Sigmoid colon (tissue), 4 donors: ENCODE measurements around the gene TAF8.

Experiments used
- POLR2A ChIP-seq, 2 donors: fragments of 450-650 bp; IDR thresholded peaks; one replicate each; pipeline ENCODE4 v1.6.1; 2016; ENCODE audit warnings: antibody characterized with exemption in 2 of 2, mild to moderate bottlenecking in 2 of 2, moderate library complexity in 2 of 2
- POLR2AphosphoS5 ChIP-seq, 4 donors: sonication (generic); formaldehyde crosslinking; IDR thresholded peaks; one replicate each; pipeline ENCODE4 v1.6.1; 2017; ENCODE audit warnings: antibody characterized with exemption in 4 of 4
- TF ChIP-seq, protein P1 (sequence below), 4 experiments: fragments of 450-650 bp in 3 of 4; fragments of 200-600 bp in 1 of 4; IDR thresholded peaks; one replicate each; pipeline ENCODE4 v1.5.1; 2016 to 2019; ENCODE audit warnings: antibody characterized with exemption in 4 of 4, mild to moderate bottlenecking in 3 of 4, moderate library complexity in 2 of 4

DNA sequence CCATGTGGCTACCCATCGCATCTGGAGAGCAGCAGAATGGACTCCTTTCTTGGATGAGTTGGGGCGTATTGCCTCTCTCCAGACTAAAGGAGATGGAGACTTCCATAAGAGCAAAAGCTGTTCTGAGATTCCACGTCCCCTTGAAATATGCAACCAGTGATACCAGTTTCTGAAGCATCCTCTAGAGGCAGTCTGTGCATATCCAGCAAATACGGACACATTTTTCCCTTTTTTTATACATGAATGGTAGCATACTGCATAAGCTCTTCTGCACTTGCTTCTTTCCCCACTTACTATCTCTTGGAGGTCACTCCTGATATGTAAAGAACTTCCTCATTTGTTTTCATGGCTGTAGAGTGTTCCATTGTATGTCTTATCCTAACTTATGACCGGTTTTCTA lies 34.6 kb downstream of the TAF8 start:
- TF ChIP-seq POLR2A (IDR thresholded peaks at IDR 0.05), result no peak
- TF ChIP-seq, protein P1, sequence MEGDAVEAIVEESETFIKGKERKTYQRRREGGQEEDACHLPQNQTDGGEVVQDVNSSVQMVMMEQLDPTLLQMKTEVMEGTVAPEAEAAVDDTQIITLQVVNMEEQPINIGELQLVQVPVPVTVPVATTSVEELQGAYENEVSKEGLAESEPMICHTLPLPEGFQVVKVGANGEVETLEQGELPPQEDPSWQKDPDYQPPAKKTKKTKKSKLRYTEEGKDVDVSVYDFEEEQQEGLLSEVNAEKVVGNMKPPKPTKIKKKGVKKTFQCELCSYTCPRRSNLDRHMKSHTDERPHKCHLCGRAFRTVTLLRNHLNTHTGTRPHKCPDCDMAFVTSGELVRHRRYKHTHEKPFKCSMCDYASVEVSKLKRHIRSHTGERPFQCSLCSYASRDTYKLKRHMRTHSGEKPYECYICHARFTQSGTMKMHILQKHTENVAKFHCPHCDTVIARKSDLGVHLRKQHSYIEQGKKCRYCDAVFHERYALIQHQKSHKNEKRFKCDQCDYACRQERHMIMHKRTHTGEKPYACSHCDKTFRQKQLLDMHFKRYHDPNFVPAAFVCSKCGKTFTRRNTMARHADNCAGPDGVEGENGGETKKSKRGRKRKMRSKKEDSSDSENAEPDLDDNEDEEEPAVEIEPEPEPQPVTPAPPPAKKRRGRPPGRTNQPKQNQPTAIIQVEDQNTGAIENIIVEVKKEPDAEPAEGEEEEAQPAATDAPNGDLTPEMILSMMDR (IDR thresholded peaks at IDR 0.05), result no peak
- no peak for TF ChIP-seq POLR2AphosphoS5 (IDR thresholded peaks at IDR 0.05)
